GM12865 (cell line): Measurements from ENCODE around the gene PPT1.
A peak's percentile ranks its signal among the peaks of the same experiment; 100 is the strongest.
"Not testable (repeated sequence)": the region's sequence is repeated elsewhere in the genome, so short reads cannot be mapped to it uniquely, and the experiment has no call there.

Experiments used
- DNase-seq: peaks from one replicate; pipeline ENCODE4 v3.0.0; 2010; ENCODE audit warnings: low read depth
- H3K4me3 ChIP-seq: 2 replicates; pipeline ENCODE4 v1.5.1; 2011; ENCODE audit warnings: mild to moderate bottlenecking, low read depth, low read length, control low read depth
- CTCF ChIP-seq: IDR thresholded peaks from 2 replicates; pipeline ENCODE4 v1.5.1; 2011; ENCODE audit warnings: low read length, control low read depth, low read depth, inconsistent platforms; ENCODE audit not compliant: insufficient read depth; ENCODE audit errors: missing control alignments

Gene PPT1

GRCh38 chr1:40039757-40040510, 57.1 kb downstream of the PPT1 start:
- TF ChIP-seq CTCF: no peak
- peak; percentile 97 for DNase-seq
- peak overlapping the region; percentile 67 for H3K4me3 ChIP-seq

- TF ChIP-seq CTCF: no peak
- peak overlapping the region; percentile 67 for H3K4me3 ChIP-seq
- DNase-seq: peak; percentile 77
Measured at GRCh38 chr1:40039245-40039756, 57.8 kb downstream of the PPT1 start.

- H3K4me3 ChIP-seq: peak overlapping the region; percentile 67
- TF ChIP-seq CTCF: no peak
- no peak for DNase-seq
Measured at GRCh38 chr1:40038697-40039096, 58.4 kb downstream of the PPT1 start.

GRCh38 chr1:40037254-40037653, 59.8 kb downstream of the PPT1 start:
- not testable (repeated sequence) for DNase-seq, H3K4me3 ChIP-seq

- no peak overlapping the region for H3K4me3 ChIP-seq
- no peak for DNase-seq
- TF ChIP-seq CTCF: no peak
Measured at GRCh38 chr1:40036574-40036973, 60.5 kb downstream of the PPT1 start.

- TF ChIP-seq CTCF: no peak
- DNase-seq: peak; percentile 25
- no peak overlapping the region for H3K4me3 ChIP-seq
Measured at GRCh38 chr1:40034869-40035268, 62.2 kb downstream of the PPT1 start.

GRCh38 chr1:40032240-40032891, 64.7 kb downstream of the PPT1 start:
- no peak overlapping the region for H3K4me3 ChIP-seq
- peak; percentile 82 for DNase-seq
- peak; percentile 77 for TF ChIP-seq CTCF
